H9 (cell line): ENCODE data around the gene IGF1R. TPM values are rescaled to one million over a fixed set of nuclear protein-coding genes. Genes with fewer than 3 reads are reported as not detected.
A peak's percentile ranks its signal among the peaks of the same experiment; 100 is the strongest.

ENCODE experiments used
- DNase-seq: peaks from one replicate; pipeline ENCODE4 v3.0.0-alpha.2; 2017
- H2AFZ ChIP-seq: one replicate; pipeline ENCODE4 v1.6.1; 2013; ENCODE audit warnings: mild to moderate bottlenecking, low read length, control low read depth, moderate library complexity
- H2AK5ac ChIP-seq: 2 replicates; pipeline ENCODE4 v1.6.1; 2013; ENCODE audit warnings: low read length, control low read depth, mixed read lengths; ENCODE audit not compliant: insufficient read length
- H2BK120ac ChIP-seq: one replicate; pipeline ENCODE4 v1.6.1; 2013; ENCODE audit warnings: low read depth, mild to moderate bottlenecking, low read length, control low read depth, inconsistent platforms; ENCODE audit not compliant: poor library complexity, severe bottlenecking
- H2BK12ac ChIP-seq: 2 replicates; pipeline ENCODE4 v1.6.1; 2013; ENCODE audit warnings: low read length, control low read depth, mixed read lengths, low read depth; ENCODE audit not compliant: insufficient read length
- H2BK15ac ChIP-seq: 2 replicates; pipeline ENCODE4 v1.6.1; 2013; ENCODE audit warnings: low read depth, low read length, control low read depth
- H2BK20ac ChIP-seq: one replicate; pipeline ENCODE4 v1.6.1; 2013; ENCODE audit warnings: low read depth, mild to moderate bottlenecking, low read length, control low read depth, inconsistent platforms; ENCODE audit not compliant: poor library complexity, severe bottlenecking
- H2BK5ac ChIP-seq: 2 replicates; pipeline ENCODE4 v1.6.1; 2013; ENCODE audit warnings: low read length, control low read depth, mixed read lengths; ENCODE audit not compliant: insufficient read length
- H3K14ac ChIP-seq: 2 replicates; pipeline ENCODE4 v1.6.1; 2013; ENCODE audit warnings: low read length, control low read depth; ENCODE audit not compliant: insufficient read depth
- H3K18ac ChIP-seq: 2 replicates; pipeline ENCODE4 v1.6.1; 2013; ENCODE audit warnings: low read depth, mild to moderate bottlenecking, mixed read lengths, low read length, control low read depth; ENCODE audit not compliant: insufficient read length
- H3K23ac ChIP-seq: 2 replicates; pipeline ENCODE4 v1.6.1; 2013; ENCODE audit warnings: low read length, control low read depth, mixed read lengths, low read depth; ENCODE audit not compliant: insufficient read length
- H3K23me2 ChIP-seq: 2 replicates; pipeline ENCODE4 v1.6.1; 2013; ENCODE audit warnings: low read depth, mild to moderate bottlenecking, mixed read lengths, low read length, control low read depth; ENCODE audit not compliant: insufficient read length, poor library complexity, severe bottlenecking
- H3K27ac ChIP-seq: 2 replicates; pipeline ENCODE4 v1.5.1; 2013; ENCODE audit warnings: low read length, control low read depth, mixed read lengths, low read depth; ENCODE audit not compliant: insufficient read length
- H3K27me3 ChIP-seq: 2 replicates; pipeline ENCODE4 v1.6.1; 2013; ENCODE audit warnings: low read length, control low read depth, inconsistent platforms; ENCODE audit not compliant: insufficient read depth
- H3K4ac ChIP-seq: 2 replicates; pipeline ENCODE4 v1.6.1; 2013; ENCODE audit warnings: low read depth, mild to moderate bottlenecking, control low read depth, inconsistent platforms, low read length, moderate library complexity
- H3K4me1 ChIP-seq: 2 replicates; pipeline ENCODE4 v1.6.1; 2013; ENCODE audit warnings: low read length, control low read depth, inconsistent platforms; ENCODE audit not compliant: insufficient read depth
- H3K4me2 ChIP-seq: 2 replicates; pipeline ENCODE4 v1.6.1; 2013; ENCODE audit warnings: low read length, control low read depth, mixed read lengths; ENCODE audit not compliant: insufficient read length, insufficient read depth
- H3K56ac ChIP-seq: 2 replicates; pipeline ENCODE4 v1.6.1; 2013; ENCODE audit warnings: low read depth, mild to moderate bottlenecking, mixed read lengths, low read length, control low read depth; ENCODE audit not compliant: insufficient read length
- H3K79me1 ChIP-seq: 2 replicates; pipeline ENCODE4 v1.6.1; 2013; ENCODE audit warnings: low read depth, mild to moderate bottlenecking, moderate library complexity, low read length, control low read depth, inconsistent platforms; ENCODE audit not compliant: insufficient read depth, poor library complexity, severe bottlenecking
- H3K79me2 ChIP-seq: 2 replicates; pipeline ENCODE4 v1.6.1; 2013; ENCODE audit warnings: low read length, control low read depth, inconsistent platforms; ENCODE audit not compliant: insufficient read depth
- H3K9ac ChIP-seq: 2 replicates; pipeline ENCODE4 v1.6.1; 2013; ENCODE audit warnings: low read length, control low read depth, mixed read lengths; ENCODE audit not compliant: insufficient read length; ENCODE audit errors: extremely low read depth
- H3K9me3 ChIP-seq: one replicate; pipeline ENCODE4 v1.6.1; 2013; ENCODE audit warnings: low read depth, low read length, inconsistent platforms; ENCODE audit not compliant: control insufficient read depth
- H3T11ph ChIP-seq: one replicate; pipeline ENCODE4 v1.6.1; 2013; ENCODE audit warnings: mild to moderate bottlenecking, low read length, control low read depth, inconsistent platforms
- H4K20me1 ChIP-seq: one replicate; pipeline ENCODE4 v1.6.1; 2013; ENCODE audit not compliant: control insufficient read depth, insufficient read length, insufficient read depth
- H4K5ac ChIP-seq: 2 replicates; pipeline ENCODE4 v1.6.1; 2013; ENCODE audit warnings: low read depth, mild to moderate bottlenecking, mixed read lengths, low read length, control low read depth; ENCODE audit not compliant: insufficient read length
- H4K8ac ChIP-seq: replicated peaks from 2 replicates; pipeline ENCODE4 v1.6.1; 2013; ENCODE audit warnings: low read length, control low read depth, mixed read lengths, low read depth; ENCODE audit not compliant: insufficient read length
- H4K91ac ChIP-seq: 2 replicates; pipeline ENCODE4 v1.6.1; 2013; ENCODE audit warnings: low read depth, mild to moderate bottlenecking, moderate library complexity, mixed read lengths, low read length, control low read depth; ENCODE audit not compliant: insufficient read length
- H3K27ac Mint-ChIP-seq, 3 experiments: 2 replicates in 2 of 3; 3 replicates in 1 of 3; pipeline ENCODE4 v1.8.0; 2020 to 2021; ENCODE audit warnings: mixed read lengths in 3 of 3, mild to moderate bottlenecking in 1 of 3, moderate library complexity in 1 of 3
- H3K27me3 Mint-ChIP-seq: 2 replicates; pipeline ENCODE4 v1.8.0; 2021; ENCODE audit warnings: low read depth, mild to moderate bottlenecking, moderate library complexity, mixed read lengths
- H3K36me3 Mint-ChIP-seq, 3 experiments: 2 replicates in 2 of 3; 3 replicates in 1 of 3; pipeline ENCODE4 v1.8.0; 2020 to 2021; ENCODE audit warnings: low read depth in 3 of 3, mixed read lengths in 3 of 3; ENCODE audit not compliant: insufficient read depth in 1 of 3
- H3K4me1 Mint-ChIP-seq, 2 experiments: 2 replicates each; pipeline ENCODE4 v1.8.0; 2020; ENCODE audit warnings: mixed read lengths in 2 of 2
- H3K4me3 Mint-ChIP-seq, 2 experiments: 2 replicates in 1 of 2; 3 replicates in 1 of 2; pipeline ENCODE4 v1.8.0; 2020 to 2021; ENCODE audit warnings: mild to moderate bottlenecking in 2 of 2, mixed read lengths in 2 of 2, moderate library complexity in 1 of 2
- H3K9me3 Mint-ChIP-seq, 2 experiments: 2 replicates in 1 of 2; 3 replicates in 1 of 2; pipeline ENCODE4 v1.8.0; 2020; ENCODE audit warnings: mild to moderate bottlenecking in 2 of 2, mixed read lengths in 2 of 2, moderate library complexity in 1 of 2
- WGBS: extraction: QIAGEN DNeasy Blood & Tissue Kit; methylation state at CpG from one replicate; pipeline ENCODE4 v1.1.7; 2013; ENCODE audit warnings: missing lambda C conversion rate, low lambda C conversion rate, mixed read lengths; ENCODE audit not compliant: insufficient read length; ENCODE audit errors: extremely low coverage; 5-methylcytosine and 5-hydroxymethylcytosine counted together
- total RNA-seq: library from RNA; stranded (reverse); gene quantifications from 2 replicates; pipeline ENCODE4 v1.2.1, GENCODE V29; 2021
- TF ChIP-seq, protein P1 (sequence below): fragments of 200-600 bp; sonication (generic); conservative IDR thresholded peaks from 3 replicates; pipeline ENCODE4 v1.8.0; 2021; ENCODE audit warnings: antibody characterized with exemption, mild to moderate bottlenecking

IGF1R gene
- total RNA-seq, 1 experiment from 2014 or later: 70.0 TPM

DNA sequence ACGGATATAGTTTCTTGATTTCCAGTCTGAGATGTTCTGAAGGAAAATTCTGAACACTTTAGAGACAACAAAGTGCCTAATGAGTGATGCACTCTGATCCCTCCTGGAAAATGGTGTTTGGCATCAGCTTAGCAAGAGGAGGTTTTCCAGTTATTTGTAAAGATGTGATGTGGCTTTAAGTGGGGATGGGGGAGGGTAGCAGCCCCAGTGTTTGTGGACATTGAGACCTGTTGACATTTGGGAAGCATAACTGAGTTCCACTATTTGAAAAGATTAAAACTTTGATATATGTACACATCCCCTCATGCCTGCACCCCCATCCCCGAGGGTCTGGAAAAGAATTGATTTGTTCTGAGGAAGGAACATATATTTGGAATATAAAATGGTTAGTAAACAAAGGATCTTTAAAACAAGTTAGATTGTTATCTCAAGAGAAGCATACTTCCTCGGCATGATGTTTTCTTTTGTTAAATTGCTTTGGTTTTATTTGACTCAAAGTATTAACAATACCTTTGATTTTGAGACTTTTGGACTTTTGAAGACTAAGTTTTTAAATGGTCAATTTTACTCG is 6.5 kb downstream of the IGF1R start:
- Histone ChIP-seq H3K27ac (no peak overlapping the region), H2BK20ac (no peak overlapping the region), H3K79me2 (peaks cover 67% of the 10 kb centered on the region; the same call in 1 of the 2 replicates), H3K23ac (no peak overlapping the region), H4K8ac (no peak overlapping the region), H3K27me3 (no peaks in the 10 kb centered on the region), H3K14ac (no peak overlapping the region), H3K23me2 (peaks cover 18% of the 10 kb centered on the region), H4K5ac (no peak overlapping the region), H4K20me1 (no peaks in the 10 kb centered on the region), H3K18ac (no peak overlapping the region), H3T11ph (no peak overlapping the region), H3K4me1 (peaks cover 14% of the 10 kb centered on the region), H3K9ac (no peak overlapping the region), H2BK15ac (no peak overlapping the region), H3K9me3 (no peaks in the 10 kb centered on the region), H2BK5ac (no peak overlapping the region), H3K79me1 (peaks cover 6% of the 10 kb centered on the region), H3K4me2 (no peak overlapping the region), H2AK5ac (no peak overlapping the region), H4K91ac (no peak overlapping the region), H3K4ac (no peak overlapping the region), H2BK12ac (no peak overlapping the region), H2AFZ (no peak overlapping the region), H3K56ac (no peak overlapping the region), H2BK120ac (no peak overlapping the region)
- DNase-seq: no peak
- TF ChIP-seq, protein P1, sequence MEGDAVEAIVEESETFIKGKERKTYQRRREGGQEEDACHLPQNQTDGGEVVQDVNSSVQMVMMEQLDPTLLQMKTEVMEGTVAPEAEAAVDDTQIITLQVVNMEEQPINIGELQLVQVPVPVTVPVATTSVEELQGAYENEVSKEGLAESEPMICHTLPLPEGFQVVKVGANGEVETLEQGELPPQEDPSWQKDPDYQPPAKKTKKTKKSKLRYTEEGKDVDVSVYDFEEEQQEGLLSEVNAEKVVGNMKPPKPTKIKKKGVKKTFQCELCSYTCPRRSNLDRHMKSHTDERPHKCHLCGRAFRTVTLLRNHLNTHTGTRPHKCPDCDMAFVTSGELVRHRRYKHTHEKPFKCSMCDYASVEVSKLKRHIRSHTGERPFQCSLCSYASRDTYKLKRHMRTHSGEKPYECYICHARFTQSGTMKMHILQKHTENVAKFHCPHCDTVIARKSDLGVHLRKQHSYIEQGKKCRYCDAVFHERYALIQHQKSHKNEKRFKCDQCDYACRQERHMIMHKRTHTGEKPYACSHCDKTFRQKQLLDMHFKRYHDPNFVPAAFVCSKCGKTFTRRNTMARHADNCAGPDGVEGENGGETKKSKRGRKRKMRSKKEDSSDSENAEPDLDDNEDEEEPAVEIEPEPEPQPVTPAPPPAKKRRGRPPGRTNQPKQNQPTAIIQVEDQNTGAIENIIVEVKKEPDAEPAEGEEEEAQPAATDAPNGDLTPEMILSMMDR: no peak
- Mint-ChIP-seq H3K4me1 (peaks cover 71 to 76% of the 10 kb centered on the region in 2 experiments), H3K36me3 (peaks cover 0 to 1% (median 0%) of the 10 kb centered on the region in 3 experiments; a peak in 1 of 7 replicates), H3K27me3 (peaks cover 2% of the 10 kb centered on the region; the same call in 1 of the 2 replicates), H3K27ac (peak overlapping the region in 2 of 3 experiments; percentile 52 to 71; a peak in 4 of 7 replicates), H3K9me3 (no peaks in the 10 kb centered on the region; a peak in 1 of 5 replicates), H3K4me3 (no peak overlapping the region; a peak in 1 of 5 replicates)
- WGBS: no CpG with 5 or more reads among the region's 4 CpGs
